ENCODE results near the gene PPP1R3G. TPM values are rescaled to one million over a fixed set of nuclear protein-coding genes. Genes with fewer than 3 reads are reported as not detected.

PPP1R3G gene
- total and polyA plus RNA-seq, 3 donors from 2014 or later: 0.55 to 1.3 (median 0.93) TPM

- DNase-seq: no peak
- H3K4me3 ChIP-seq: no peak overlapping the region
- intact Hi-C loops (cut with DNase I; ENCODE audit: low total_unique reads): no loop called here
- no peak for TF ChIP-seq CTCF (IDR thresholded peaks at IDR 0.05)
- 71 to 88% methylated on average over 3 of the region's 3 CpGs for whole genome bisulfite sequencing, 2 donors
- no peaks in the 10 kb centered on the region for H3K4me1 ChIP-seq
- no peaks in the 10 kb centered on the region for H3K27me3 ChIP-seq
- no peaks in the 10 kb centered on the region for H3K9me3 ChIP-seq
- H3K36me3 ChIP-seq (ENCODE audit: low read depth, missing control alignments): no peaks in the 10 kb centered on the region
- no peak overlapping the region for H3K27ac ChIP-seq
Observed at GRCh38 chr6:5067305-5067704, 17.8 kb upstream of the PPP1R3G start.

GRCh38 chr6:5068153-5068751, 16.9 kb upstream of the PPP1R3G start:
- Histone ChIP-seq H3K9me3 (no peaks in the 10 kb centered on the region), H3K27ac (no peak overlapping the region), H3K27me3 (no peaks in the 10 kb centered on the region), H3K4me1 (no peaks in the 10 kb centered on the region), H3K36me3 (ENCODE audit: low read depth, missing control alignments) (no peaks in the 10 kb centered on the region), H3K4me3 (no peak overlapping the region)
- no peak for DNase-seq
- intact Hi-C loops (cut with DNase I; ENCODE audit: low total_unique reads): no loop called here
- no peak for TF ChIP-seq POLR2A (IDR thresholded peaks at IDR 0.05)
- no peak for TF ChIP-seq CTCF (IDR thresholded peaks at IDR 0.05)
- 91 to 95% methylated on average over 17 of the region's 17 CpGs for WGBS, 2 donors

GRCh38 chr6:5071216-5071615, 13.9 kb upstream of the PPP1R3G start:
- no peaks in the 10 kb centered on the region for H3K27me3 ChIP-seq
- WGBS, 2 donors: 94 to 97% methylated on average over 2 of the region's 2 CpGs
- no peaks in the 10 kb centered on the region for H3K9me3 ChIP-seq
- no peak overlapping the region for H3K4me3 ChIP-seq
- TF ChIP-seq POLR2A (IDR thresholded peaks at IDR 0.05) (no peak), CTCF (IDR thresholded peaks at IDR 0.05) (no peak)
- no peaks in the 10 kb centered on the region for H3K4me1 ChIP-seq
- intact Hi-C loops (cut with DNase I; ENCODE audit: low total_unique reads): no loop called here
- no peaks in the 10 kb centered on the region for H3K36me3 ChIP-seq (ENCODE audit: low read depth, missing control alignments)
- no peak for DNase-seq
- H3K27ac ChIP-seq: no peak overlapping the region

- intact Hi-C loops (cut with DNase I; ENCODE audit: low total_unique reads): no loop called here
Observed at GRCh38 chr6:5072440-5072839, 12.7 kb upstream of the PPP1R3G start.

More at GRCh38 chr6:5072440-5072839, 12.7 kb upstream of the PPP1R3G start:
- no peak for TF ChIP-seq POLR2A (IDR thresholded peaks at IDR 0.05)
- TF ChIP-seq CTCF (IDR thresholded peaks at IDR 0.05): no peak
- Histone ChIP-seq H3K9me3 (no peaks in the 10 kb centered on the region), H3K36me3 (ENCODE audit: low read depth, missing control alignments) (no peaks in the 10 kb centered on the region), H3K27ac (no peak overlapping the region), H3K27me3 (no peaks in the 10 kb centered on the region), H3K4me1 (no peaks in the 10 kb centered on the region), H3K4me3 (no peak overlapping the region)
- 93 to 96% methylated on average over 7 of the region's 7 CpGs for WGBS, 2 donors
- DNase-seq: no peak

Data from testis (tissue), 3 donors.